Osteocyte (in vitro differentiated cells): Measurements from ENCODE around the gene LRRC40. TPM values are rescaled to one million over a fixed set of nuclear protein-coding genes. Genes with fewer than 3 reads are reported as not detected.

ENCODE experiments used
- DNase-seq: peaks from one replicate; pipeline ENCODE4 v3.0.0; 2021; ENCODE audit warnings: mixed read lengths; ENCODE audit not compliant: unreplicated experiment; ENCODE audit errors: extremely low spot score
- H3K27ac Mint-ChIP-seq: one replicate; pipeline ENCODE4 v1.8.0; 2021; ENCODE audit warnings: mild to moderate bottlenecking, mixed read lengths; ENCODE audit not compliant: unreplicated experiment
- H3K27me3 Mint-ChIP-seq: one replicate; pipeline ENCODE4 v1.8.0; 2021; ENCODE audit warnings: mixed read lengths; ENCODE audit not compliant: unreplicated experiment
- H3K36me3 Mint-ChIP-seq: one replicate; pipeline ENCODE4 v1.8.0; 2021; ENCODE audit warnings: mixed read lengths; ENCODE audit not compliant: unreplicated experiment
- H3K4me1 Mint-ChIP-seq: one replicate; pipeline ENCODE4 v1.8.0; 2021; ENCODE audit warnings: mixed read lengths; ENCODE audit not compliant: unreplicated experiment
- H3K4me3 Mint-ChIP-seq: one replicate; pipeline ENCODE4 v1.8.0; 2021; ENCODE audit warnings: mild to moderate bottlenecking, moderate library complexity, mixed read lengths; ENCODE audit not compliant: unreplicated experiment
- H3K9me3 Mint-ChIP-seq: one replicate; pipeline ENCODE4 v1.8.0; 2021; ENCODE audit warnings: mixed read lengths; ENCODE audit not compliant: unreplicated experiment
- CTCF ChIP-seq: fragments of 200-600 bp; sonication (generic); IDR thresholded peaks from 2 replicates; pipeline ENCODE4 v1.5.0; 2021; ENCODE audit warnings: antibody characterized with exemption, mild to moderate bottlenecking, moderate library complexity
- total RNA-seq: library from RNA; stranded (reverse); gene quantifications from 2 replicates; pipeline ENCODE4 v1.2.1, GENCODE V29; 2021

Gene LRRC40
- total RNA-seq, 1 donor from 2014 or later: 17.1 TPM

- no peak for DNase-seq
- Mint-ChIP-seq H3K4me3 (peak overlapping the region; percentile 97), H3K4me1 (peaks cover 45% of the 10 kb centered on the region), H3K36me3 (peaks cover 6% of the 10 kb centered on the region), H3K27ac (no peak overlapping the region), H3K9me3 (no peaks in the 10 kb centered on the region), H3K27me3 (no peaks in the 10 kb centered on the region)
- TF ChIP-seq CTCF: no peak
Measured at GRCh38 chr1:70204139-70204538, 1.2 kb downstream of the LRRC40 start.

- Mint-ChIP-seq H3K9me3 (no peaks in the 10 kb centered on the region), H3K4me3 (no peak overlapping the region), H3K4me1 (peaks cover 33% of the 10 kb centered on the region), H3K27ac (no peak overlapping the region), H3K36me3 (no peaks in the 10 kb centered on the region), H3K27me3 (no peaks in the 10 kb centered on the region)
- no peak for DNase-seq
- no peak for TF ChIP-seq CTCF
Measured at GRCh38 chr1:70202173-70202758, 3.1 kb downstream of the LRRC40 start.

GRCh38 chr1:70200065-70200464 is 5.3 kb downstream of the LRRC40 start:
- TF ChIP-seq CTCF: no peak
- Mint-ChIP-seq H3K9me3 (no peaks in the 10 kb centered on the region), H3K4me3 (no peak overlapping the region), H3K4me1 (peaks cover 21% of the 10 kb centered on the region), H3K36me3 (no peaks in the 10 kb centered on the region), H3K27me3 (no peaks in the 10 kb centered on the region), H3K27ac (no peak overlapping the region)
- no peak for DNase-seq

GRCh38 chr1:70196333-70196732 is 9.0 kb downstream of the LRRC40 start:
- H3K4me3 Mint-ChIP-seq: no peak overlapping the region
- peaks cover 1% of the 10 kb centered on the region for H3K36me3 Mint-ChIP-seq

GRCh38 chr1:70195342-70195741 is 10.0 kb downstream of the LRRC40 start:
- TF ChIP-seq CTCF: no peak
- Mint-ChIP-seq H3K36me3 (peaks cover 1% of the 10 kb centered on the region), H3K4me3 (no peak overlapping the region)

More at GRCh38 chr1:70196333-70196732, 9.0 kb downstream of the LRRC40 start:
- no peak for DNase-seq
- H3K9me3 Mint-ChIP-seq: peaks cover 5% of the 10 kb centered on the region
- no peaks in the 10 kb centered on the region for H3K4me1 Mint-ChIP-seq
- H3K27ac Mint-ChIP-seq: no peak overlapping the region
- no peak for TF ChIP-seq CTCF
- H3K27me3 Mint-ChIP-seq: no peaks in the 10 kb centered on the region

More at GRCh38 chr1:70195342-70195741, 10.0 kb downstream of the LRRC40 start:
- peaks cover 4% of the 10 kb centered on the region for H3K4me1 Mint-ChIP-seq
- H3K27ac Mint-ChIP-seq: no peak overlapping the region
- H3K9me3 Mint-ChIP-seq: peaks cover 5% of the 10 kb centered on the region
- no peaks in the 10 kb centered on the region for H3K27me3 Mint-ChIP-seq
- no peak for DNase-seq
